HG02642 (cell line): ENCODE measurements around the gene PRKCE.

Experiments used
- ATAC-seq: cut with Tn5 transposase; IDR thresholded peaks from one replicate; pipeline ENCODE4 v1.9.1; 2021; ENCODE audit warnings: mild to moderate bottlenecking; ENCODE audit not compliant: unreplicated experiment, poor library complexity

PRKCE gene

GRCh38 chr2:45771261-45771660, 119.8 kb downstream of the PRKCE start:
- no peak for ATAC-seq

- no peak for ATAC-seq
Measured at GRCh38 chr2:45772038-45772437, 120.6 kb downstream of the PRKCE start.

- no peak for ATAC-seq
Measured at GRCh38 chr2:45773909-45774308, 122.4 kb downstream of the PRKCE start.

- no peak for ATAC-seq
Measured at GRCh38 chr2:45774688-45775244, 123.3 kb downstream of the PRKCE start.

- ATAC-seq: no peak
Measured at GRCh38 chr2:45776160-45776955, 124.9 kb downstream of the PRKCE start.

GRCh38 chr2:45777996-45778719, 126.7 kb downstream of the PRKCE start:
- ATAC-seq: no peak

GRCh38 chr2:45778720-45779171, 127.3 kb downstream of the PRKCE start:
- ATAC-seq: peak; percentile 63

- peak; percentile 48 for ATAC-seq
Measured at GRCh38 chr2:45780541-45781463, 129.3 kb downstream of the PRKCE start.

- ATAC-seq: peak; percentile 38
Measured at GRCh38 chr2:45781464-45781811, 130.0 kb downstream of the PRKCE start.

GRCh38 chr2:45782436-45782835, 131.0 kb downstream of the PRKCE start:
- no peak for ATAC-seq

GRCh38 chr2:45782986-45783385, 131.5 kb downstream of the PRKCE start:
- ATAC-seq: no peak

GRCh38 chr2:45786030-45786835, 134.8 kb downstream of the PRKCE start:
- ATAC-seq: no peak

GRCh38 chr2:45786836-45787357, 135.4 kb downstream of the PRKCE start:
- no peak for ATAC-seq

- no peak for ATAC-seq
Measured at GRCh38 chr2:45788401-45788800, 136.9 kb downstream of the PRKCE start.

- ATAC-seq: no peak
Measured at GRCh38 chr2:45789317-45789716, 137.8 kb downstream of the PRKCE start.

- no peak for ATAC-seq
Measured at GRCh38 chr2:45789961-45790723, 138.7 kb downstream of the PRKCE start.

- no peak for ATAC-seq
Measured at GRCh38 chr2:45793305-45793962, 142.0 kb downstream of the PRKCE start.

GRCh38 chr2:45794134-45794617, 142.7 kb downstream of the PRKCE start:
- ATAC-seq: no peak
